HL-60 (cell line): Measurements from ENCODE around the gene HACD1.

Experiments
- DNase-seq, 2 experiments: peaks; one replicate each; pipeline ENCODE4 v3.0.0-alpha.2; 2010 to 2020; ENCODE audit warnings: low read depth in 1 of 2, low spot score in 1 of 2
- H3K27ac ChIP-seq: fragments of 250-450 bp; sonication (Bioruptor Pico); replicated peaks from 2 replicates; pipeline ENCODE4 v1.5.1; 2020; ENCODE audit warnings: mild to moderate bottlenecking, moderate library complexity
- H3K27me3 ChIP-seq: fragments of 250-450 bp; sonication (Bioruptor Pico); 2 replicates; pipeline ENCODE4 v1.5.1; 2021; ENCODE audit warnings: mild to moderate bottlenecking, moderate library complexity; ENCODE audit not compliant: insufficient read depth, poor library complexity, severe bottlenecking
- H3K4me3 ChIP-seq: replicated peaks from 2 replicates; pipeline ENCODE4 v1.5.1; 2011; ENCODE audit warnings: mild to moderate bottlenecking, control low read depth, low read length; ENCODE audit not compliant: insufficient read depth
- CTCF ChIP-seq: IDR thresholded peaks from one replicate; pipeline ENCODE4 v1.5.1; 2011; ENCODE audit warnings: low read length, control low read depth, inconsistent platforms; ENCODE audit not compliant: insufficient read depth
- GABPA ChIP-seq: IDR thresholded peaks from 2 replicates; pipeline ENCODE4 v1.6.1; 2012; ENCODE audit warnings: low read depth
- POLR2AphosphoS5 ChIP-seq: IDR thresholded peaks from 2 replicates; pipeline ENCODE4 v1.6.1; 2012; ENCODE audit warnings: low read depth
- REST ChIP-seq: IDR thresholded peaks from 2 replicates; pipeline ENCODE4 v1.6.1; 2012; ENCODE audit warnings: low read depth; ENCODE audit not compliant: insufficient replicate concordance
- SPI1 ChIP-seq: IDR thresholded peaks from 2 replicates; pipeline ENCODE4 v1.6.1; 2012; ENCODE audit warnings: low read depth, mild to moderate bottlenecking, borderline replicate concordance

HACD1 gene

GRCh38 chr10:17662193-17663138, 45.3 kb upstream of the HACD1 start:
- H3K27me3 ChIP-seq = no peaks in the 10 kb centered on the region
- no peak for DNase-seq
- no peak for TF ChIP-seq SPI1
- TF ChIP-seq REST = no peak
- no peak for TF ChIP-seq POLR2AphosphoS5
- TF ChIP-seq GABPA = no peak
- no peak for TF ChIP-seq CTCF
- H3K4me3 ChIP-seq = no peak overlapping the region
- H3K27ac ChIP-seq = no peak overlapping the region

- H3K27ac ChIP-seq = no peak overlapping the region
- no peak for DNase-seq
- H3K27me3 ChIP-seq = no peaks in the 10 kb centered on the region
- TF ChIP-seq CTCF (no peak), REST (no peak), SPI1 (no peak), POLR2AphosphoS5 (no peak), GABPA (no peak)
- no peak overlapping the region for H3K4me3 ChIP-seq
These were observed 44.3 kb upstream of the HACD1 start for GRCh38 chr10:17661510-17661909.

- Histone ChIP-seq H3K27ac (no peak overlapping the region), H3K4me3 (no peak overlapping the region)
These were observed 43.7 kb upstream of the HACD1 start for GRCh38 chr10:17660921-17661320.

More at GRCh38 chr10:17660921-17661320, 43.7 kb upstream of the HACD1 start:
- TF ChIP-seq REST = no peak
- TF ChIP-seq POLR2AphosphoS5 = no peak
- no peak for TF ChIP-seq CTCF
- no peak for TF ChIP-seq SPI1
- TF ChIP-seq GABPA = no peak
- no peaks in the 10 kb centered on the region for H3K27me3 ChIP-seq
- no peak for DNase-seq
